HepG2 (cell line): Measurements from ENCODE around the gene POP7.

ENCODE experiments used
- ARNT ChIP-seq: fragments of 450-650 bp; IDR thresholded peaks from 2 replicates; pipeline ENCODE4 v1.6.1; 2017
- DMAP1 ChIP-seq: IDR thresholded peaks from 2 replicates; pipeline ENCODE4 v1.6.1; 2016
- DPF2 ChIP-seq: sonication (generic); formaldehyde crosslinking; IDR thresholded peaks from 2 replicates; pipeline ENCODE4 v1.4.0; 2020; ENCODE audit warnings: mild to moderate bottlenecking, low read depth, missing genetic modification reagents, borderline replicate concordance
- MTA3 ChIP-seq: sonication (generic); formaldehyde crosslinking; IDR thresholded peaks from 2 replicates; pipeline ENCODE4 v1.4.0; 2020; ENCODE audit warnings: missing genetic modification reagents
- POLR2G ChIP-seq: fragments of 200-400 bp; formaldehyde crosslinking; IDR thresholded peaks from 2 replicates; pipeline ENCODE4 v1.6.1; 2018; ENCODE audit warnings: mild to moderate bottlenecking, low read depth, low read length, moderate library complexity
- SRF ChIP-seq: IDR thresholded peaks from 2 replicates; pipeline ENCODE4 v1.6.1; 2011; ENCODE audit warnings: mild to moderate bottlenecking, low read depth, low read length, moderate library complexity
- TOE1 ChIP-seq: sonication (generic); formaldehyde crosslinking; IDR thresholded peaks from 2 replicates; pipeline ENCODE4 v1.4.0; 2020; ENCODE audit warnings: mild to moderate bottlenecking, missing genetic modification reagents
- ZNF124 ChIP-seq: sonication (generic); formaldehyde crosslinking; IDR thresholded peaks from 2 replicates; pipeline ENCODE4 v1.4.0; 2020; ENCODE audit warnings: missing genetic modification reagents
- ZNF232 ChIP-seq: sonication (generic); formaldehyde crosslinking; IDR thresholded peaks from 2 replicates; pipeline ENCODE4 v1.4.0; 2020; ENCODE audit warnings: missing genetic modification reagents, borderline replicate concordance
- TF ChIP-seq, protein P1 (sequence below): IDR thresholded peaks from 2 replicates; pipeline ENCODE4 v1.6.1; 2012; ENCODE audit warnings: inconsistent platforms
- TF ChIP-seq, protein P2 (sequence below): sonication (generic); formaldehyde crosslinking; IDR thresholded peaks from 2 replicates; pipeline ENCODE4 v1.5.0; 2020; ENCODE audit warnings: mild to moderate bottlenecking, missing genetic modification reagents, moderate library complexity

GRCh38 chr7:100728196-100728595 is 22.3 kb downstream of the POP7 start:
- TF ChIP-seq, protein P1, sequence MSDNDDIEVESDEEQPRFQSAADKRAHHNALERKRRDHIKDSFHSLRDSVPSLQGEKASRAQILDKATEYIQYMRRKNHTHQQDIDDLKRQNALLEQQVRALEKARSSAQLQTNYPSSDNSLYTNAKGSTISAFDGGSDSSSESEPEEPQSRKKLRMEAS = no peak
- no peak for TF ChIP-seq ZNF124 (CRISPR knock-in tag)
- no peak for TF ChIP-seq ZNF232 (CRISPR knock-in tag)
- no peak for TF ChIP-seq SRF
- TF ChIP-seq TOE1 (CRISPR knock-in tag) = no peak
- TF ChIP-seq, protein P2, sequence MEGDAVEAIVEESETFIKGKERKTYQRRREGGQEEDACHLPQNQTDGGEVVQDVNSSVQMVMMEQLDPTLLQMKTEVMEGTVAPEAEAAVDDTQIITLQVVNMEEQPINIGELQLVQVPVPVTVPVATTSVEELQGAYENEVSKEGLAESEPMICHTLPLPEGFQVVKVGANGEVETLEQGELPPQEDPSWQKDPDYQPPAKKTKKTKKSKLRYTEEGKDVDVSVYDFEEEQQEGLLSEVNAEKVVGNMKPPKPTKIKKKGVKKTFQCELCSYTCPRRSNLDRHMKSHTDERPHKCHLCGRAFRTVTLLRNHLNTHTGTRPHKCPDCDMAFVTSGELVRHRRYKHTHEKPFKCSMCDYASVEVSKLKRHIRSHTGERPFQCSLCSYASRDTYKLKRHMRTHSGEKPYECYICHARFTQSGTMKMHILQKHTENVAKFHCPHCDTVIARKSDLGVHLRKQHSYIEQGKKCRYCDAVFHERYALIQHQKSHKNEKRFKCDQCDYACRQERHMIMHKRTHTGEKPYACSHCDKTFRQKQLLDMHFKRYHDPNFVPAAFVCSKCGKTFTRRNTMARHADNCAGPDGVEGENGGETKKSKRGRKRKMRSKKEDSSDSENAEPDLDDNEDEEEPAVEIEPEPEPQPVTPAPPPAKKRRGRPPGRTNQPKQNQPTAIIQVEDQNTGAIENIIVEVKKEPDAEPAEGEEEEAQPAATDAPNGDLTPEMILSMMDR (CRISPR knock-in tag) = no peak
- no peak for TF ChIP-seq MTA3 (CRISPR knock-in tag)
- no peak for TF ChIP-seq POLR2G
- TF ChIP-seq DPF2 (CRISPR knock-in tag) = no peak
- no peak for TF ChIP-seq DMAP1 (CRISPR knock-in tag)
- TF ChIP-seq ARNT = no peak
